ENCODE measurements around the gene MPZL1. TPM values are rescaled to one million over a fixed set of nuclear protein-coding genes. Genes with fewer than 3 reads are reported as not detected.
A peak's percentile ranks its signal among the peaks of the same experiment; 100 is the strongest.

MPZL1 gene
- total RNA-seq, 1 experiment from 2014 or later: 71.7 TPM

DNA sequence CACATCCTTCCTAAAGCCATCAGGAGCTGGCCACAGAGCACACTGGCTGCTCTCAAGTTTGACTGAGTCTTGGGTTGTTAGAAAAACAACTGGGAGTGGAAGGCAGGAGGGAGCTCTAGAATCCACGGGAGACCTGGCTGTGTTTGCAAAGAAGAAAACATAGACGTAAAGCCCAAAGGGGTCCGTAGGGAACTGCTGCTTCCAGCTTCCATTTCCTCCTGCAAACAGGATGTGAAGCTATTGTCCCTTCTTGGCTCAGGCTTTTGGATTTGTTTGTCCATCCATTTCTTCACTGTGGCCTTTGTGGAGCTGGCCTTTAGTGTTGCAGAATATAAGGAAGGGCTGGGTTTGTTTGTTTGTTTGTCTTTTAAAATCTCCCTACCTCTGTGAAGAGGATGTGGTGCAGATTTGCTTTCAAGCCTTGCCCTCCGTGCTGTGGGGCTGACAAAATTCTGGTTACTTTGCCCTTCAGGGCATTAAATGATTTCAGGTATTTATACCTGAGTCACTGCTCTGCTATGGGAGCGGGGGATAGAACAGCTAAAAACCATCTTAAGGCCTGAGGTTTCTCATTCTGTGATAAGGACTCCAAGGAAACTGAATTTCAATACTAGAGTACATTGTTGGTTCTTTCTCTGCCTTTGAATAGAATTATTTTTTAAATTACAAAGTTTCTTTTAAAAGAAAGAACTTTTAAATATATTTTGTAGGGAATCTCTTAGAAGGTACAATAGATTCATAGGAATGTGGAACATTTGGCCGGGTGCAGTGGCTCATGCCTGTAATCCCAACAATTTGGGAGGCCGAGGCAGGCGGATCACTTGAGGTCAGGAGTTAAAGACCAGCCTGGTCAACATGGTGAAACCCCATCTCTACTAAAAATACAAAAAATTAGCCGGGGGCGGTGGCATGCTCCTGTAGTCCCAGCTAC, 74.3 kb downstream of the MPZL1 start:
- Mint-ChIP-seq H3K4me3 (no peak overlapping the region), H3K9me3 (no peaks in the 10 kb centered on the region), H3K4me1 (peaks cover 29% of the 10 kb centered on the region), H3K27me3 (ENCODE audit: low read depth) (no peaks in the 10 kb centered on the region), H3K27ac (peak overlapping the region; percentile 87), H3K36me3 (peaks cover 14% of the 10 kb centered on the region; the same call in 1 of the 2 replicates)
- POLR2A ChIA-PET: interaction anchor here (0.7 to 1.2 kb wide), 3 partner anchors 34 to 1226 kb away, joined by 3 to 8 read pairs (median 5); partner anchors contain the start of gene DCAF6
- CTCF ChIA-PET: interaction anchor here (0.6 to 1.4 kb wide), 11 partner anchors 26 to 286 kb away, joined by 3 to 14 read pairs (median 3); partner anchors contain the start of gene MPZL1
- TF ChIP-seq CREB1 (CRISPR knock-in tag; IDR thresholded peaks at IDR 0.05): no peak
- no peak for TF ChIP-seq SOX15 (CRISPR knock-in tag; IDR thresholded peaks at IDR 0.05)
- TF ChIP-seq, protein P1, sequence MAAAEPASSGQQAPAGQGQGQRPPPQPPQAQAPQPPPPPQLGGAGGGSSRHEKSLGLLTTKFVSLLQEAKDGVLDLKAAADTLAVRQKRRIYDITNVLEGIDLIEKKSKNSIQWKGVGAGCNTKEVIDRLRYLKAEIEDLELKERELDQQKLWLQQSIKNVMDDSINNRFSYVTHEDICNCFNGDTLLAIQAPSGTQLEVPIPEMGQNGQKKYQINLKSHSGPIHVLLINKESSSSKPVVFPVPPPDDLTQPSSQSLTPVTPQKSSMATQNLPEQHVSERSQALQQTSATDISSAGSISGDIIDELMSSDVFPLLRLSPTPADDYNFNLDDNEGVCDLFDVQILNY (CRISPR knock-in tag; IDR thresholded peaks at IDR 0.05): no peak
- TF ChIP-seq TCF7 (CRISPR knock-in tag; IDR thresholded peaks at IDR 0.05; ENCODE audit: low read depth): no peak
- no peak for TF ChIP-seq NFE2L1 (CRISPR knock-in tag; IDR thresholded peaks at IDR 0.05)
- no peak for TF ChIP-seq GRHL2 (CRISPR knock-in tag; IDR thresholded peaks at IDR 0.05; ENCODE audit: insufficient replicate concordance, severe bottlenecking)
- no peak for TF ChIP-seq FOXK1 (CRISPR knock-in tag; IDR thresholded peaks at IDR 0.05)
- no peak for TF ChIP-seq TEAD4 (CRISPR knock-in tag; IDR thresholded peaks at IDR 0.05)
- DNase-seq (ENCODE audit: low spot score): no peak
- peak; percentile 25 for ATAC-seq

DNA sequence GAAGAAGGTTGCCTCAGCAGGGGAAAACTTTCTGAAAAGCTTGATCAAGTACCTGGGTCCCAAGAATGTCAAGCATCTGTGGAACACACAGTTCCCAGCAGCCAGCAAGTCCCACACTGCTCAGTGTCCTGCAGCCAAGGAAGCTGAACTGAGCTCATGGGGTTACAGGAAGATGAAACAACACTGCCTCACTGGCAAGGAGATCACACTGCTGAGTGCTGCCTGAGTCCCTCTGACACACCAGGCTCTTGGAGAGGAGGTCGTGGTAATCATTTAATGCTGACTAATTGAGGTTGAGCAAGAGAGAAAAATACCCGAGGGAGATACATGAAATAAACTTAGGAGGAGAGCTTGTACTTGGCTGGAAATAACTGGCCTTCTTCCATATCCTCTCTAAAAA, 75.2 kb downstream of the MPZL1 start:
- POLR2A ChIA-PET: interaction anchor here (0.7 to 1.2 kb wide), 3 partner anchors 90 to 217 kb away, joined by 3 to 8 read pairs (median 5); partner anchors contain the start of gene DCAF6
- peak; percentile 29; the same call in 1 of the 2 replicates for TF ChIP-seq TEAD1 (CRISPR knock-in tag; IDR thresholded peaks at IDR 0.05)
- TF ChIP-seq, protein P2, sequence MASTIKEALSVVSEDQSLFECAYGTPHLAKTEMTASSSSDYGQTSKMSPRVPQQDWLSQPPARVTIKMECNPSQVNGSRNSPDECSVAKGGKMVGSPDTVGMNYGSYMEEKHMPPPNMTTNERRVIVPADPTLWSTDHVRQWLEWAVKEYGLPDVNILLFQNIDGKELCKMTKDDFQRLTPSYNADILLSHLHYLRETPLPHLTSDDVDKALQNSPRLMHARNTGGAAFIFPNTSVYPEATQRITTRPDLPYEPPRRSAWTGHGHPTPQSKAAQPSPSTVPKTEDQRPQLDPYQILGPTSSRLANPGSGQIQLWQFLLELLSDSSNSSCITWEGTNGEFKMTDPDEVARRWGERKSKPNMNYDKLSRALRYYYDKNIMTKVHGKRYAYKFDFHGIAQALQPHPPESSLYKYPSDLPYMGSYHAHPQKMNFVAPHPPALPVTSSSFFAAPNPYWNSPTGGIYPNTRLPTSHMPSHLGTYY (CRISPR knock-in tag; IDR thresholded peaks at IDR 0.05): no peak
- CTCF ChIA-PET: interaction anchor here (0.6 to 1.4 kb wide), 9 partner anchors 76 to 285 kb away, joined by 3 to 14 read pairs (median 3); partner anchors contain the start of gene MPZL1
- Mint-ChIP-seq H3K4me1 (peaks cover 29% of the 10 kb centered on the region), H3K36me3 (peaks cover 14% of the 10 kb centered on the region), H3K4me3 (no peak overlapping the region), H3K9me3 (peaks cover 5% of the 10 kb centered on the region), H3K27me3 (ENCODE audit: low read depth) (no peaks in the 10 kb centered on the region; the same call in 1 of the 2 replicates), H3K27ac (peak overlapping the region; percentile 92)
- ATAC-seq (peak; percentile 92), DNase-seq (ENCODE audit: low spot score) (peak; percentile 31)

DNA sequence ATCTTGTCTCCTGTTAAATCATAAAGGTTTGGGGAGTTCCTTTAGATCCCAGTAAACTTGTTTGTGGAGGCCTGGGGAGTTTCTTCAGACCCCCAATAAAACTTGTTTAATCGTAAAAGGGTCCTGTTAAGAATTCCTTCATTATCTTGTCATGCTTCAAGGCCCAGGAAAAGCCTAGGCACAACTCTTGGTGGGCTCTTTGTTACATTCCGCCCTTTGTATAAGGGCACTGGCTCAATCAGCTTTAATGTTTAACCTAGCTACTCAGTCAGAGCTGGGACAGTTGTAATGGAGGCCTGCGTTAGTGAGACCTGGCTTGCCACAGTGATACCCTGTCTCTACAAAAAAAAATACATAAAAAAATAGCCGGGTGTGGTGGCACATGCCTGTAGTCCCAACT, 77.2 kb downstream of the MPZL1 start:
- CTCF ChIA-PET: interaction anchor here (0.9 kb wide), 1 partner anchor 286 kb away, joined by 3 read pairs; no protein-coding TSS in a partner anchor
- no peaks in the 10 kb centered on the region; the same call in 1 of the 2 replicates for H3K27me3 Mint-ChIP-seq (ENCODE audit: low read depth)
- H3K9me3 Mint-ChIP-seq: peaks cover 16% of the 10 kb centered on the region
- peaks cover 34% of the 10 kb centered on the region for H3K4me1 Mint-ChIP-seq
- POLR2A ChIA-PET: interaction anchor here (0.6 kb wide), 1 partner anchor 82 kb away, joined by 3 read pairs; no protein-coding TSS in a partner anchor
- no peak overlapping the region for H3K4me3 Mint-ChIP-seq
- H3K36me3 Mint-ChIP-seq: peaks cover 11% of the 10 kb centered on the region
- no peak overlapping the region for H3K27ac Mint-ChIP-seq
- ATAC-seq (no peak), DNase-seq (ENCODE audit: low spot score) (no peak)
- TF ChIP-seq, protein P3, sequence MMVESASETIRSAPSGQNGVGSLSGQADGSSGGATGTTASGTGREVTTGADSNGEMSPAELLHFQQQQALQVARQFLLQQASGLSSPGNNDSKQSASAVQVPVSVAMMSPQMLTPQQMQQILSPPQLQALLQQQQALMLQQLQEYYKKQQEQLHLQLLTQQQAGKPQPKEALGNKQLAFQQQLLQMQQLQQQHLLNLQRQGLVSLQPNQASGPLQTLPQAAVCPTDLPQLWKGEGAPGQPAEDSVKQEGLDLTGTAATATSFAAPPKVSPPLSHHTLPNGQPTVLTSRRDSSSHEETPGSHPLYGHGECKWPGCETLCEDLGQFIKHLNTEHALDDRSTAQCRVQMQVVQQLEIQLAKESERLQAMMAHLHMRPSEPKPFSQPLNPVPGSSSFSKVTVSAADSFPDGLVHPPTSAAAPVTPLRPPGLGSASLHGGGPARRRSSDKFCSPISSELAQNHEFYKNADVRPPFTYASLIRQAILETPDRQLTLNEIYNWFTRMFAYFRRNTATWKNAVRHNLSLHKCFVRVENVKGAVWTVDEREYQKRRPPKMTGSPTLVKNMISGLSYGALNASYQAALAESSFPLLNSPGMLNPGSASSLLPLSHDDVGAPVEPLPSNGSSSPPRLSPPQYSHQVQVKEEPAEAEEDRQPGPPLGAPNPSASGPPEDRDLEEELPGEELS (CRISPR knock-in tag; IDR thresholded peaks at IDR 0.05): no peak
- TF ChIP-seq, protein P4, sequence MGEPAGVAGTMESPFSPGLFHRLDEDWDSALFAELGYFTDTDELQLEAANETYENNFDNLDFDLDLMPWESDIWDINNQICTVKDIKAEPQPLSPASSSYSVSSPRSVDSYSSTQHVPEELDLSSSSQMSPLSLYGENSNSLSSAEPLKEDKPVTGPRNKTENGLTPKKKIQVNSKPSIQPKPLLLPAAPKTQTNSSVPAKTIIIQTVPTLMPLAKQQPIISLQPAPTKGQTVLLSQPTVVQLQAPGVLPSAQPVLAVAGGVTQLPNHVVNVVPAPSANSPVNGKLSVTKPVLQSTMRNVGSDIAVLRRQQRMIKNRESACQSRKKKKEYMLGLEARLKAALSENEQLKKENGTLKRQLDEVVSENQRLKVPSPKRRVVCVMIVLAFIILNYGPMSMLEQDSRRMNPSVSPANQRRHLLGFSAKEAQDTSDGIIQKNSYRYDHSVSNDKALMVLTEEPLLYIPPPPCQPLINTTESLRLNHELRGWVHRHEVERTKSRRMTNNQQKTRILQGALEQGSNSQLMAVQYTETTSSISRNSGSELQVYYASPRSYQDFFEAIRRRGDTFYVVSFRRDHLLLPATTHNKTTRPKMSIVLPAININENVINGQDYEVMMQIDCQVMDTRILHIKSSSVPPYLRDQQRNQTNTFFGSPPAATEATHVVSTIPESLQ (CRISPR knock-in tag; IDR thresholded peaks at IDR 0.05): no peak
- no peak for TF ChIP-seq TCF7 (CRISPR knock-in tag; IDR thresholded peaks at IDR 0.05; ENCODE audit: low read depth)
- no peak for TF ChIP-seq ZNF232 (CRISPR knock-in tag; IDR thresholded peaks at IDR 0.05)
- TF ChIP-seq MXD4 (CRISPR knock-in tag; IDR thresholded peaks at IDR 0.05; ENCODE audit: borderline replicate concordance): no peak
- no peak for TF ChIP-seq CBFB (CRISPR knock-in tag; IDR thresholded peaks at IDR 0.05; ENCODE audit: low read depth)
- TF ChIP-seq, protein P5, sequence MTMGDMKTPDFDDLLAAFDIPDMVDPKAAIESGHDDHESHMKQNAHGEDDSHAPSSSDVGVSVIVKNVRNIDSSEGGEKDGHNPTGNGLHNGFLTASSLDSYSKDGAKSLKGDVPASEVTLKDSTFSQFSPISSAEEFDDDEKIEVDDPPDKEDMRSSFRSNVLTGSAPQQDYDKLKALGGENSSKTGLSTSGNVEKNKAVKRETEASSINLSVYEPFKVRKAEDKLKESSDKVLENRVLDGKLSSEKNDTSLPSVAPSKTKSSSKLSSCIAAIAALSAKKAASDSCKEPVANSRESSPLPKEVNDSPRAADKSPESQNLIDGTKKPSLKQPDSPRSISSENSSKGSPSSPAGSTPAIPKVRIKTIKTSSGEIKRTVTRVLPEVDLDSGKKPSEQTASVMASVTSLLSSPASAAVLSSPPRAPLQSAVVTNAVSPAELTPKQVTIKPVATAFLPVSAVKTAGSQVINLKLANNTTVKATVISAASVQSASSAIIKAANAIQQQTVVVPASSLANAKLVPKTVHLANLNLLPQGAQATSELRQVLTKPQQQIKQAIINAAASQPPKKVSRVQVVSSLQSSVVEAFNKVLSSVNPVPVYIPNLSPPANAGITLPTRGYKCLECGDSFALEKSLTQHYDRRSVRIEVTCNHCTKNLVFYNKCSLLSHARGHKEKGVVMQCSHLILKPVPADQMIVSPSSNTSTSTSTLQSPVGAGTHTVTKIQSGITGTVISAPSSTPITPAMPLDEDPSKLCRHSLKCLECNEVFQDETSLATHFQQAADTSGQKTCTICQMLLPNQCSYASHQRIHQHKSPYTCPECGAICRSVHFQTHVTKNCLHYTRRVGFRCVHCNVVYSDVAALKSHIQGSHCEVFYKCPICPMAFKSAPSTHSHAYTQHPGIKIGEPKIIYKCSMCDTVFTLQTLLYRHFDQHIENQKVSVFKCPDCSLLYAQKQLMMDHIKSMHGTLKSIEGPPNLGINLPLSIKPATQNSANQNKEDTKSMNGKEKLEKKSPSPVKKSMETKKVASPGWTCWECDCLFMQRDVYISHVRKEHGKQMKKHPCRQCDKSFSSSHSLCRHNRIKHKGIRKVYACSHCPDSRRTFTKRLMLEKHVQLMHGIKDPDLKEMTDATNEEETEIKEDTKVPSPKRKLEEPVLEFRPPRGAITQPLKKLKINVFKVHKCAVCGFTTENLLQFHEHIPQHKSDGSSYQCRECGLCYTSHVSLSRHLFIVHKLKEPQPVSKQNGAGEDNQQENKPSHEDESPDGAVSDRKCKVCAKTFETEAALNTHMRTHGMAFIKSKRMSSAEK (CRISPR knock-in tag; IDR thresholded peaks at IDR 0.05; ENCODE audit: borderline replicate concordance): no peak
- TF ChIP-seq, protein P6, sequence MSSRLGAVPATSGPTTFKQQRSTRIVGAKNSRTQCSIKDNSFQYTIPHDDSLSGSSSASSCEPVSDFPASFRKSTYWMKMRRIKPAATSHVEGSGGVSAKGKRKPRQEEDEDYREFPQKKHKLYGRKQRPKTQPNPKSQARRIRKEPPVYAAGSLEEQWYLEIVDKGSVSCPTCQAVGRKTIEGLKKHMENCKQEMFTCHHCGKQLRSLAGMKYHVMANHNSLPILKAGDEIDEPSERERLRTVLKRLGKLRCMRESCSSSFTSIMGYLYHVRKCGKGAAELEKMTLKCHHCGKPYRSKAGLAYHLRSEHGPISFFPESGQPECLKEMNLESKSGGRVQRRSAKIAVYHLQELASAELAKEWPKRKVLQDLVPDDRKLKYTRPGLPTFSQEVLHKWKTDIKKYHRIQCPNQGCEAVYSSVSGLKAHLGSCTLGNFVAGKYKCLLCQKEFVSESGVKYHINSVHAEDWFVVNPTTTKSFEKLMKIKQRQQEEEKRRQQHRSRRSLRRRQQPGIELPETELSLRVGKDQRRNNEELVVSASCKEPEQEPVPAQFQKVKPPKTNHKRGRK (CRISPR knock-in tag; IDR thresholded peaks at IDR 0.05; ENCODE audit: borderline replicate concordance): no peak

Data from WTC11 (cell line).